Muscle layer of duodenum (tissue), 2 donors: Measurements from ENCODE around the gene CD34.

Source experiments
- H3K27ac ChIP-seq: one replicate; pipeline ENCODE4 v1.7.0; 2013; ENCODE audit warnings: mild to moderate bottlenecking, low read length
- H3K27me3 ChIP-seq: one replicate; pipeline ENCODE4 v1.7.0; 2013; ENCODE audit warnings: low read depth, mild to moderate bottlenecking, control low read depth, low read length
- H3K36me3 ChIP-seq, 2 donors: one replicate each; pipeline ENCODE4 v1.7.0; 2013; ENCODE audit warnings: low read length in 2 of 2, control low read depth in 1 of 2, mild to moderate bottlenecking in 1 of 2; ENCODE audit not compliant: insufficient read depth in 2 of 2, control insufficient read depth in 1 of 2
- H3K4me1 ChIP-seq, 2 donors: one replicate each; pipeline ENCODE4 v1.7.0; 2013; ENCODE audit warnings: low read length in 2 of 2, mild to moderate bottlenecking in 2 of 2, control low read depth in 1 of 2, moderate library complexity in 1 of 2; ENCODE audit not compliant: insufficient read depth in 2 of 2, control insufficient read depth in 1 of 2
- H3K4me3 ChIP-seq, 2 donors: one replicate each; pipeline ENCODE4 v1.7.0; 2013; ENCODE audit warnings: low read length in 2 of 2, low read depth in 1 of 2, mild to moderate bottlenecking in 1 of 2
- H3K9me3 ChIP-seq, 2 donors: one replicate each; pipeline ENCODE4 v1.7.0; 2013; ENCODE audit warnings: low read length in 2 of 2, control low read depth in 1 of 2, mild to moderate bottlenecking in 1 of 2; ENCODE audit not compliant: control insufficient read depth in 1 of 2
- donor health status: healthy.

Gene CD34

DNA sequence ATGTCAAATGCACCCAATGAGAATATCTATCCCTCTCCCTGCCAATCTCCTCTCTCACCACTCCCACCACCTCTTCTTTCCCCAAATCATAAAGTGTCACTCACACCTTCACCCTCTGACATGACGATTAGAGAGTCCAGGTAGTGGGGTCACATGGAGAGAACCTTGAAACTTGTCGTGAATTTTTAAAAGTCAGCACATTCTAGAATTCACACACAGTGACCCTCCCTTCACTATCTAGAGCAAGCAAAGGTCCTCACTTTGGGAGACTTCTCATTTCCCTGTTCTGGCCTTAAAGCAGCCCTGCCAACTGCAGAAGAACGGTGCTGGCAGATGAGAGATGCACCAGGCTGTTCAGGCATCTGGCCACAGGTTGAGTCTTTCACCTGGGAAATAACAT, 61.9 kb downstream of the CD34 start:
- Histone ChIP-seq H3K27ac (no peak overlapping the region), H3K4me1 (peaks cover 20 to 72% of the 10 kb centered on the region in 2 donors)

GRCh38 chr1:207848234-207848633, 62.7 kb downstream of the CD34 start:
- Histone ChIP-seq H3K4me3 (no peak overlapping the region), H3K9me3 (no peaks in the 10 kb centered on the region), H3K27me3 (no peaks in the 10 kb centered on the region), H3K4me1 (peaks cover 17 to 65% of the 10 kb centered on the region in 2 donors), H3K36me3 (peaks cover 0 to 4% of the 10 kb centered on the region in 2 donors), H3K27ac (peak overlapping the region; percentile 62)

More for the DNA sequence above, 61.9 kb downstream of the CD34 start:
- peaks cover 0 to 4% of the 10 kb centered on the region in 2 donors for H3K36me3 ChIP-seq
- no peak overlapping the region for H3K4me3 ChIP-seq
- H3K27me3 ChIP-seq: no peaks in the 10 kb centered on the region
- H3K9me3 ChIP-seq: no peaks in the 10 kb centered on the region

- Histone ChIP-seq H3K36me3 (peaks cover 0 to 4% of the 10 kb centered on the region in 2 donors), H3K9me3 (no peaks in the 10 kb centered on the region), H3K27me3 (no peaks in the 10 kb centered on the region), H3K4me3 (no peak overlapping the region), H3K4me1 (peaks cover 17 to 61% of the 10 kb centered on the region in 2 donors), H3K27ac (no peak overlapping the region)
Measured at GRCh38 chr1:207847116-207847515, 63.8 kb downstream of the CD34 start.

GRCh38 chr1:207845109-207845508, 65.8 kb downstream of the CD34 start:
- H3K36me3 ChIP-seq: no peaks in the 10 kb centered on the region
- no peaks in the 10 kb centered on the region for H3K27me3 ChIP-seq
- H3K27ac ChIP-seq: no peak overlapping the region
- peaks cover 17 to 50% of the 10 kb centered on the region in 2 donors for H3K4me1 ChIP-seq
- H3K9me3 ChIP-seq: no peaks in the 10 kb centered on the region
- no peak overlapping the region for H3K4me3 ChIP-seq

GRCh38 chr1:207844371-207844770, 66.6 kb downstream of the CD34 start:
- Histone ChIP-seq H3K4me1 (peaks cover 9 to 46% of the 10 kb centered on the region in 2 donors), H3K9me3 (no peaks in the 10 kb centered on the region), H3K27me3 (no peaks in the 10 kb centered on the region), H3K4me3 (no peak overlapping the region), H3K36me3 (no peaks in the 10 kb centered on the region), H3K27ac (no peak overlapping the region)

- H3K36me3 ChIP-seq: no peaks in the 10 kb centered on the region
- peaks cover 7 to 50% of the 10 kb centered on the region in 2 donors for H3K4me1 ChIP-seq
- no peak overlapping the region for H3K27ac ChIP-seq
- no peak overlapping the region for H3K4me3 ChIP-seq
- H3K27me3 ChIP-seq: no peaks in the 10 kb centered on the region
- H3K9me3 ChIP-seq: no peaks in the 10 kb centered on the region
Measured at GRCh38 chr1:207842506-207842905, 68.4 kb downstream of the CD34 start.

- Histone ChIP-seq H3K9me3 (no peaks in the 10 kb centered on the region), H3K4me1 (peaks cover 7 to 56% of the 10 kb centered on the region in 2 donors), H3K4me3 (no peak overlapping the region), H3K36me3 (no peaks in the 10 kb centered on the region), H3K27me3 (no peaks in the 10 kb centered on the region), H3K27ac (no peak overlapping the region)
Measured at GRCh38 chr1:207841901-207842300, 69.0 kb downstream of the CD34 start.

DNA sequence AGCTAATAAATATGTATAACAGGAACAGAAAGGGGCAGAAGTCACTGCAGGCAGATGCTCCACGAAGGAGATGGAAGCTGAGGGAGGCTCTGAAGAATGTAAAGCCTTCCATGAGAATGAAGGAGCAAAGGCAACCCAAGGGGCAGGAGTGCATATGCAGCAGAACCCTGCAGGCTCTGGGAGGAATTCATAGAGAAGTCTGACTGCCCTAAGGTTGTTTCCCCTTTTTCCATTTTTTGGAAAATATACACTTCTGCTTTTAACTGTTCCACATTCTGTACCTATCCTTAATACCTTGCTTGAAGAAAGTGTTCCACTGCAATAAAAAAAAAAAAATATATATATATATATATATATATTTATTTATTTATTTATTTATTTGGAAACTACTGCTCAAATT, 69.6 kb downstream of the CD34 start:
- no peak overlapping the region for H3K27ac ChIP-seq
- no peaks in the 10 kb centered on the region for H3K27me3 ChIP-seq
- H3K4me3 ChIP-seq: no peak overlapping the region
- no peaks in the 10 kb centered on the region for H3K9me3 ChIP-seq
- no peaks in the 10 kb centered on the region for H3K36me3 ChIP-seq
- peaks cover 11 to 62% of the 10 kb centered on the region in 2 donors for H3K4me1 ChIP-seq

DNA sequence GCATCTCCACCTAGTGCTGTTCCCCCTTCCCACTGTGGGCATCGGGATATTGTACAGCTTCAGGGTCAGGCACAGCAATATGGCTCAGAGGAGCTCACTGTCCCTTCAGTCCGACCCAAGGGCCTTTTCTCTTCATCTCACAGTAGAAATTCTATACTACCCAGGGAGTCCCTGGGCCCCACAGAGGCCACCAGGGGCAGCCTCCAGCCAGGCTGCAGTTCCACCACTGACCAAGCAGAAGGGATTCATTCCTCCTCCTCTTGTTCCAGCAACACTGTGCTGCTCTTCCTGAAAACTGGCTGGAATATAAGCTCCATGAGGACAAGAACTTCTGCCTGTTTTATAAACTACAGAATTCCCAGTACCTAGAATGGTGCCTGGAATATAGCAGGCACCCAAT, 70.5 kb downstream of the CD34 start:
- no peak overlapping the region for H3K4me3 ChIP-seq
- H3K27ac ChIP-seq: no peak overlapping the region

DNA sequence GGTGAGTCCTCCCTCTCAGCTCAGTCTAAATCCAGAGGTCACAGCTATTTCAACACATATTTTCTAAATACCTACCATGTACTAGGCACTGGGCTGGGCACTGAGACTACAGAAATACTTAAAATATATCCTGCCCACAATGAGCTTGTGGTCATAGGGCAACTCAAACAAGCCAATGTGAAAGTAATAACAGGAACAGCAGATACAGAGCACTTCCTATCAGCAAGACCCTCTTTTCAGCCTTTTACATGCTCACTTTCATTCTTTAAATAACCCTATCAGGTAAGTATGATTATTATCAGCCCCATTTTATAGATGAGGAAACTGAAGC, 71.9 kb downstream of the CD34 start:
- H3K36me3 ChIP-seq: peaks cover 0 to 5% of the 10 kb centered on the region in 2 donors
- peak overlapping the region; percentile 42 for H3K27ac ChIP-seq
- H3K4me3 ChIP-seq: no peak overlapping the region
- H3K9me3 ChIP-seq: no peaks in the 10 kb centered on the region
- H3K27me3 ChIP-seq: no peaks in the 10 kb centered on the region
- peaks cover 13 to 54% of the 10 kb centered on the region in 2 donors for H3K4me1 ChIP-seq

More for the DNA sequence above, 70.5 kb downstream of the CD34 start:
- no peaks in the 10 kb centered on the region for H3K27me3 ChIP-seq
- H3K9me3 ChIP-seq: no peaks in the 10 kb centered on the region
- no peaks in the 10 kb centered on the region for H3K36me3 ChIP-seq
- H3K4me1 ChIP-seq: peaks cover 13 to 61% of the 10 kb centered on the region in 2 donors

DNA sequence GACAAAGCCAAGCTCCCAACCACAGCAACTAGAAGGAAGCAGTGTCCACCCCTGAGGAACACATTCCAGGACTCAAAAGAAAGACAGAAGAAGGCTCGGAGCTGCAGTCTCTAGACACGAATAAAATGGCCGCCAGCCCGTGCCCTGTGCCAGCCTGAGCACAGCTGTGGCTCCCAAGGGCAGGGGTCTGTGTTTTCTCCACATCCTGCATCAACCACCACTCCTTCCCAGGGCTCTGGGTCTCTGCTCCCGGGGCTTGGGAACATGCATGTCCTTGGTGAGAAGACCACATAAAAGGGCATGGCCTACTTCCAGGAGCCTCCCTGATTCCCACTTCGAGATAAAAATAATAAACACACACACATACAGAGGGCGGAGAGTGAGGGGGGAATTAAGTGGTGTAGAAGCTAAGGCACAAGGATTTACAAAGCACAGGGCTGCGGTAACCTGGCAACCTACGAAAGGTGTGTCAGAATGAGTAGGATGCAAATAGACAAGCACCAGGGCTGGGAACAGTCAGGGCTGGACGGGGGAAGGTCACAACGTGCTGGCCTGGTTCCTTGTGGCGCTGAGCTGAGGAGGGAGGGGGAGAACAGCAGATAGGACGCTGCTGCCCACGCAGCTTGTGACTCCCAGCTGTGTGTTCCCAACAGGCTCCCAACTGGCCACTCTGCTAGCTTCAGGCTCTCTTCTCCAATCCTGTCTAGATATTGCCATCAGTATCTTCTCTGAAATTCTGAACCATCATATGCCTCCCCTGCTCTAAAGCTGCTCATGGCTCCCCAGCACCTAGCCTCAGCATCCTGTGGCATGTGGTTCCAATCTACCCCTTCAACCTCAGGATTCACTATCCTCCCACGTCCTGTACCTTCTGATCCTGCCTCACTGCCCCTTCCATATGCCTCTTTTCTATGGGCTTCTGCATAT, 72.5 kb downstream of the CD34 start:
- peak overlapping the region; percentile 42 for H3K27ac ChIP-seq
- no peak overlapping the region for H3K4me3 ChIP-seq
- H3K4me1 ChIP-seq: peaks cover 13 to 54% of the 10 kb centered on the region in 2 donors
- peaks cover 0 to 5% of the 10 kb centered on the region in 2 donors for H3K36me3 ChIP-seq
- H3K9me3 ChIP-seq: no peaks in the 10 kb centered on the region
- H3K27me3 ChIP-seq: no peaks in the 10 kb centered on the region
